ENCODE data around the gene RAPGEF1. TPM values are rescaled to one million over a fixed set of nuclear protein-coding genes. Genes with fewer than 3 reads are reported as not detected.
A peak's percentile ranks its signal among the peaks of the same experiment; 100 is the strongest.

The RAPGEF1 gene
- total RNA-seq, 4 donors from 2014 or later: 13.1 to 73.7 (median 26.2) TPM

- Histone ChIP-seq H3K27ac (no peak overlapping the region), H3K9me3 (no peaks in the 10 kb centered on the region), H3K27me3 (no peaks in the 10 kb centered on the region), H3K36me3 (no peaks in the 10 kb centered on the region), H3K4me3 (no peak overlapping the region), H3K4me1 (peaks cover 0 to 3% of the 10 kb centered on the region in 2 donors)
- intact Hi-C loops (cut with DNase I; ENCODE audit: low total_unique reads): no loop called here
- DNase-seq: no peak
- TF ChIP-seq CTCF (IDR thresholded peaks at IDR 0.05) (no peak), POLR2A (IDR thresholded peaks at IDR 0.05) (no peak)
These were observed 47.8 kb downstream of the RAPGEF1 start for GRCh38 chr9:131691969-131692611.

GRCh38 chr9:131690941-131691573 is 48.8 kb downstream of the RAPGEF1 start:
- intact Hi-C loops (cut with DNase I; ENCODE audit: low total_unique reads): no loop called here
- H3K36me3 ChIP-seq: no peaks in the 10 kb centered on the region
- no peaks in the 10 kb centered on the region for H3K27me3 ChIP-seq
- no peaks in the 10 kb centered on the region for H3K9me3 ChIP-seq
- H3K4me3 ChIP-seq: no peak overlapping the region
- peak overlapping the region in 1 of 2 donors; percentile 39 for H3K27ac ChIP-seq
- H3K4me1 ChIP-seq: peaks cover 0 to 3% of the 10 kb centered on the region in 2 donors
- no peak for DNase-seq
- TF ChIP-seq CTCF (IDR thresholded peaks at IDR 0.05) (no peak), POLR2A (IDR thresholded peaks at IDR 0.05) (no peak)

- no peak for DNase-seq
- intact Hi-C loops (cut with DNase I; ENCODE audit: low total_unique reads): no loop called here
- no peak overlapping the region for H3K4me3 ChIP-seq
- H3K9me3 ChIP-seq: no peaks in the 10 kb centered on the region
- peaks cover 0 to 3% of the 10 kb centered on the region in 2 donors for H3K4me1 ChIP-seq
- H3K27me3 ChIP-seq: no peaks in the 10 kb centered on the region
- TF ChIP-seq POLR2A (IDR thresholded peaks at IDR 0.05) (no peak), CTCF (IDR thresholded peaks at IDR 0.05) (no peak)
- no peaks in the 10 kb centered on the region for H3K36me3 ChIP-seq
- H3K27ac ChIP-seq: peak overlapping the region in 1 of 2 donors; percentile 39
These were observed 49.4 kb downstream of the RAPGEF1 start for GRCh38 chr9:131690462-131690861.

- no peaks in the 10 kb centered on the region for H3K36me3 ChIP-seq
- intact Hi-C loops (cut with DNase I; ENCODE audit: low total_unique reads): no loop called here
- DNase-seq: no peak
- H3K4me3 ChIP-seq: no peak overlapping the region
- H3K27ac ChIP-seq: no peak overlapping the region
- peaks cover 0 to 3% of the 10 kb centered on the region in 2 donors for H3K4me1 ChIP-seq
- no peaks in the 10 kb centered on the region for H3K27me3 ChIP-seq
- TF ChIP-seq POLR2A (IDR thresholded peaks at IDR 0.05): no peak
- no peak for TF ChIP-seq CTCF (IDR thresholded peaks at IDR 0.05)
- H3K9me3 ChIP-seq: no peaks in the 10 kb centered on the region
These were observed 51.5 kb downstream of the RAPGEF1 start for GRCh38 chr9:131688377-131688776.

Measured in uterus (tissue), 4 donors.